ENCODE results near the gene NTRK3.

DNA sequence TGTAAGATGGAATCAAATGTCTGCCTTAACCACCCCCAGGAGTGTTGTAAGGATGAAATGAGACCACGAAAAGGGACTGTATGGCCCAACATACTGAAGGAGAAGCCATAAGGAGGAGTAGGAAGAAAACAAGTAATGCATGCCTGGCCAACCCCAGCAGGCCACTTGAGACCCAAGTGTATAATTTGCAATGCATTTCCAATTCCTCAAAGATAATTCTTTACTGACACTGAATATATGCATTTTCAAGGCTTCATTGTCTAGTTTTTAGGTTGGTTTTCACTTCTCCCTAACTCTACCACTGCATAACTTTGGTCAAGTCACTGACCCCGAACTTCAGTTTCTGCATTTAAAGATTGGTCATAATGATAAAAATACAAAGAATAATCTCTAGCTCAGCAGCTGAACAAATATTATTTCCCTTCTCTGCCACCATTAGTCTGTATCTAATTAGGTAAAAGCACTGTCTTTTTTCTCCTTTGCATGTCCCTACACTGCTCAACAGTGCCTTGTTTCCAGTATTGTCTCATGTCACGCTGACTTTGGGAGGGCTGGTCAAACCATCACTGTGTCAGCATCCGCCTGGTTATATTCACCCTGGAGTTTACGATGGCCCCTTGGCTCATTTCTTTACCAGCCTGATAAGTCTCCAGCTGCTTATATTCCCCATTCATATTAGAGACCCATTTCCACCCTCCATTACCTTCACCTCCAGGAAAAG is 378.6 kb downstream of the NTRK3 start:
- TF ChIP-seq, protein P1, sequence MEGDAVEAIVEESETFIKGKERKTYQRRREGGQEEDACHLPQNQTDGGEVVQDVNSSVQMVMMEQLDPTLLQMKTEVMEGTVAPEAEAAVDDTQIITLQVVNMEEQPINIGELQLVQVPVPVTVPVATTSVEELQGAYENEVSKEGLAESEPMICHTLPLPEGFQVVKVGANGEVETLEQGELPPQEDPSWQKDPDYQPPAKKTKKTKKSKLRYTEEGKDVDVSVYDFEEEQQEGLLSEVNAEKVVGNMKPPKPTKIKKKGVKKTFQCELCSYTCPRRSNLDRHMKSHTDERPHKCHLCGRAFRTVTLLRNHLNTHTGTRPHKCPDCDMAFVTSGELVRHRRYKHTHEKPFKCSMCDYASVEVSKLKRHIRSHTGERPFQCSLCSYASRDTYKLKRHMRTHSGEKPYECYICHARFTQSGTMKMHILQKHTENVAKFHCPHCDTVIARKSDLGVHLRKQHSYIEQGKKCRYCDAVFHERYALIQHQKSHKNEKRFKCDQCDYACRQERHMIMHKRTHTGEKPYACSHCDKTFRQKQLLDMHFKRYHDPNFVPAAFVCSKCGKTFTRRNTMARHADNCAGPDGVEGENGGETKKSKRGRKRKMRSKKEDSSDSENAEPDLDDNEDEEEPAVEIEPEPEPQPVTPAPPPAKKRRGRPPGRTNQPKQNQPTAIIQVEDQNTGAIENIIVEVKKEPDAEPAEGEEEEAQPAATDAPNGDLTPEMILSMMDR (IDR thresholded peaks at IDR 0.05): no peak
- TF ChIP-seq EP300 (IDR thresholded peaks at IDR 0.05): no peak

Measured in suprapubic skin (tissue), 3 donors.